NCI-H748 (cell line): Measurements from ENCODE around the gene PLCB3.

Source experiments
- DNase-seq: peaks from one replicate; lab custom pipeline; 2025; ENCODE audit not compliant: unreplicated experiment; lab: John Stamatoyannopoulos, UW

The PLCB3 gene

GRCh38 chr11:64285885-64286800 lies 34.8 kb downstream of the PLCB3 start:
- peak; percentile 30 for DNase-seq

DNA sequence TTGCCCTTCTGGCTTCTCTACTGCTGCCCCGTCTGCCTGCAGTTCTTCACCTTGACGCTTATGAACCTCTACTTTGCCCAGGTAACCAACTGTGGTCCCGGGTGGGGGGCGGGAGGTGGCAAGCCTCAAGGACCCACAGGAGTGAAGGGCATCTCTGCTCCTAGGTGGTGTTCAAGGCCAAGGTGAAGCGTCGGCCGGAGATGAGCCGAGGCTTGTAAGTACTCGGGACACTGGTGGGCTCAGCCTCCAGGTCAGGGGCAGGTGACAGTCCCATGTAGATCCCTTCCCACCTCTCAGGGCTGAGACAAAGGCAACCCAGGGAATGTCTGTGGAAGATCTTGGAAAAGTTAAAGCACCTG lies 35.5 kb downstream of the PLCB3 start:
- no peak for DNase-seq

DNA sequence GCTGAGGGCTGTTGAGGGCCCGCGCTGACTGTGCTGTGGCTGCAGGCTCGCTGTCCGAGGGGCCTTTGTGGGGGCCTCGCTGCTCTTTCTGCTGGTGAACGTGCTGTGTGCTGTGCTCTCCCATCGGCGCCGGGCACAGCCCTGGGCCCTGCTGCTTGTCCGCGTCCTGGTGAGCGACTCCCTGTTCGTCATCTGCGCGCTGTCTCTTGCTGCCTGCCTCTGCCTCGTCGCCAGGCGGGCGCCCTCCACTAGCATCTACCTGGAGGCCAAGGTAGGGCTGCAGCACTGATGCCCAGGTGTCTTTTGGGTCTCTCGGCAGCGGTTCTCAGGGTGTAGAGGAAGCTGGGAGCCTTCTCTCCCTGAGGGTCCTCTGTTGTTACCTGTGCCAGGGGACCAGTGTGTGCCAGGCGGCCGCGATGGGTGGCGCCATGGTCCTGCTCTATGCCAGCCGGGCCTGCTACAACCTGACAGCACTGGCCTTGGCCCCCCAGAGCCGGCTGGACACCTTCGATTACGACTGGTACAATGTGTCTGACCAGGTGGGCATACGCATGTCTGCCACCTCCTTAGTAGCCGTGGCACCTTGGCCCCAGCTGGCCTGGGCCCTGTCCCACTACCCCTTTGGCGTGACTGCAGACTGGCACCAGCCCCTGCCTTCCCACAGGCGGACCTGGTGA lies 36.5 kb downstream of the PLCB3 start:
- DNase-seq: no peak

GRCh38 chr11:64288353-64288750 lies 37.0 kb downstream of the PLCB3 start:
- DNase-seq: no peak

DNA sequence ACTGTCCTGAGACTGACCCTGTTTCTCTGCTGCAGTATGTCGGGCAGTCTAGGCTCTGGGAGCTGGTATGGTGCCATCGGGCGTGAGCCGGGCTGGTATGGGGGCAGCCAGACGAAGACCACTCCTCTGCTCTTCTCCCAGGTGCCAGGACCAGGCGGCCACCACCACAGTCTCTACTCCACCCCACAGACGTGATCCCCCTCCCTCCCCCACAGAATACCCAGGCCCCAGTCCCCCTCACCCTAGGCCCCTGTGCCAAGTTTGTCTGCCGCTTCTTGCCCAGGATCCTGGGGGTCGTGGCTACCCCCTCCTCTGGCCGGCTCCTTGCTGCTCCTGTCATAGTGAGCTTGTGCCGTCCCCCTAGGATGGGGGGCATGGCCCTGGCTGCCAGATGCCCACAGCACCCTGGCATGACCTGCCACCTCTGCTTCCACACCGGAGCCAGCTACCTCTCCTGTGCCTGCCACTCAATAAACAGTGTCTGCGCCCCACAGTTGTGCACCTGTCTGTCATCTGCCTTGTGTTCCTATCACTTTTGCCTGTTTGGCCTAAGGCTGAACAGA lies 37.8 kb downstream of the PLCB3 start:
- DNase-seq: no peak

DNA sequence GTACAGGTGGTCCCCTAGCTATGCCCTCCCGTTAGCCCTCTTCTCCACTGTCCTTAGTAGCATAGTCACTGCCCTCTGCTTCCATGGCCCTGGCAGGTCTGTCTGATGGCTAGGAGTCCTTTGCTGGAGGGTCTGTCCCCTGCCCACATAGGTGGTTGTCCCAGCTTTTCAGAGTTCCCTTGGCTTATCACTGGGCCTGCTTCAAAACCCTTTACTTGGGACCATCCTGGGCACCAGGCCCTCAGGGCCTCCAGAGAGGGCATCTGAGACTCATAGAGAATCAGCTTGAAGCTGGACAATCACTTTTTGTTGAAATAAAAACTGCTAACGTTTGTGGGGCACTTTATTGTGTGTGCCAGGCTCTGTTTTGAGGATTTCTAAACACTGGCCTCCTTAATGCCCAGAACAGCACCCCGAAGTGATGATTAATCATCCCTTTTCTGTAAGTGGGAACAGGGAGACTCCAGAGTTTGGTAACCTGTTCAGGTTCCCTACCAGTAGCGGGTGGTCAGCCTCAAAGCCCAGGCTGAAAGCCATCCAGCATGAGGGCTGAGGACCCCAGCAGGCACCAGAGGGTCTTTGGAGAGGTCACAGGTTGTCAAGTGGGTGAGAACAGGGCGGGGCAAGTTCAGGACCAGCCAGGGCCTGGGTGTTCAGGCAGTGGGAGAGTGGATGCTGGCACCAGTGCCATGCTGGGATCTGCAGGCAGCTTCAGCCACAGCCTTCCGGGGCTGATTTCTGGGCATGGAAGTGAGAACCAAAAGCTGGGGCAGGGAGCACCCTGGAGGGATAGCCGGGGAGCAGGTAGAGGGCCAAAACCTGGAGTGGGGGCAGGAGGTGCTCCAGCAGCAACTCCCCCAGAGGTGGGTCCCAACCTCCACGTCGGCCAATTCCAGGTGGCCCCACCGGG lies 39.3 kb downstream of the PLCB3 start:
- DNase-seq: no peak

DNA sequence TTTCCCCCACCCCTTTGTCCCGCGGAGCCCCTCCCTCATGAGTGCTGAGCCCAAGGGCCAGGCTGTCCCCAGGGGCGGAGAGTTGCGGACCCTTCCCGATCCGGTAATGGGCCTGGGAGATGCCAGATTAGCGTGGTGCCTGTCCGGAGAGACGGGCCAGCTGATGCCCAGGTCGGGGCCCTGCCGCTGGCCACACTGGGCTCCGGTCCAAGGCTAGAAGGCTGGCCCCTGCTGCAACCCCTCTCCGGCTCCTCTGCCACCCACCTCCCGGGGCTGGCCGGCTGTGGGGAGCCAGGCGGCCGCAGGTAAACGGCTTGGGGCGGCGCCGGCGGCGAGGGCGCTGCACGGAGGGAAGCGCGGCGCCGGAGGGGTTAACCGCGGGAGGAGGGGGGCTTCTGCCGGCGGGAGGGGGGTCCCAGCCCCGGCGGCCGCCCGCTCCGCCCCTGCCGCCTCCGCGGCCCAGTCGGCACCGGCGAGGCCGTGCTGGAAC lies 40.0 kb downstream of the PLCB3 start, which contains the start of gene KCNK4:
TSS of gene KCNK4 (plus strand) at position 41 of the 490 bp plus-strand sequence. CDS start 1,717 bp downstream, outside the sequence.
- no peak for DNase-seq

- no peak for DNase-seq
Observed at GRCh38 chr11:64291752-64292459, 40.6 kb downstream of the PLCB3 start.

- no peak for DNase-seq
Observed at GRCh38 chr11:64292460-64293254, 41.3 kb downstream of the PLCB3 start.

DNA sequence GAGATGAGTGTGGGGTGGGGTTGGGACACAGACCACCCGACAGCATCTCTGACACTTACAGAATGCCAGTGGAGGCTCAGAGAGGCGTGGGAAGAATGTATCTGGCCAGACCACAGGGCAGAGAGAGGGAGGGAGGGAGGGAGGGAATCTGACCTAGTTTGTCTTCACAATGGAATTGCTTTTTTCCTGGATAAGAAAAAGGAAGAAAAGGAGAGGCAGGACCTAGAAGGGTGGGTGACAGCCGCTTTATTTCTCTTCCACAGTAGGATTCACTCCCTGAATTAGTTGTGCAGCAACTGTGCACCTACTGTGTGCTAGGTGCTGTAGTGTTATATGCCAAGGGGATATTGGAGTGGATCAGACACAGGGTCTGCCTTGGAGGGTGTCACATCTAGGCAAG lies 43.4 kb downstream of the PLCB3 start:
- no peak for DNase-seq

DNA sequence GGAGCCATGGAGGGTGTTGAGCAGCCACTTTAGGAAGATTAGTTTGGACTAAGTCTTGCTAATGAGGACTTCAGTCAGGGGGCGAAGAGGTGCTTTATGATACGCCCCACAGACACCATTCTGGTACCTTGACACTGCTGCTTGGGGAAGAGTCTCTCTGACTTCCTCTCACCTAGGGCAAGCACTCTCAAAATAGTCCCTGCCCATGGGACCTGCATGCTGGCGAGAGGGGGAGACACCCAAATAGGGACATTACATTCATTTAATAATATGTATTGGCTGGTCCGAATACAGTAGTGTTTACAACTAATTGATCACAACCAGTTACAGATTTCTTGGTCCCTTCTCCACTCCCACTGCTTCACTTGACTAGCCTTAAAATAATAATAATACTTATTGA lies 44.4 kb downstream of the PLCB3 start:
- no peak for DNase-seq

- DNase-seq: no peak
Observed at GRCh38 chr11:64296236-64296635, 44.9 kb downstream of the PLCB3 start.

DNA sequence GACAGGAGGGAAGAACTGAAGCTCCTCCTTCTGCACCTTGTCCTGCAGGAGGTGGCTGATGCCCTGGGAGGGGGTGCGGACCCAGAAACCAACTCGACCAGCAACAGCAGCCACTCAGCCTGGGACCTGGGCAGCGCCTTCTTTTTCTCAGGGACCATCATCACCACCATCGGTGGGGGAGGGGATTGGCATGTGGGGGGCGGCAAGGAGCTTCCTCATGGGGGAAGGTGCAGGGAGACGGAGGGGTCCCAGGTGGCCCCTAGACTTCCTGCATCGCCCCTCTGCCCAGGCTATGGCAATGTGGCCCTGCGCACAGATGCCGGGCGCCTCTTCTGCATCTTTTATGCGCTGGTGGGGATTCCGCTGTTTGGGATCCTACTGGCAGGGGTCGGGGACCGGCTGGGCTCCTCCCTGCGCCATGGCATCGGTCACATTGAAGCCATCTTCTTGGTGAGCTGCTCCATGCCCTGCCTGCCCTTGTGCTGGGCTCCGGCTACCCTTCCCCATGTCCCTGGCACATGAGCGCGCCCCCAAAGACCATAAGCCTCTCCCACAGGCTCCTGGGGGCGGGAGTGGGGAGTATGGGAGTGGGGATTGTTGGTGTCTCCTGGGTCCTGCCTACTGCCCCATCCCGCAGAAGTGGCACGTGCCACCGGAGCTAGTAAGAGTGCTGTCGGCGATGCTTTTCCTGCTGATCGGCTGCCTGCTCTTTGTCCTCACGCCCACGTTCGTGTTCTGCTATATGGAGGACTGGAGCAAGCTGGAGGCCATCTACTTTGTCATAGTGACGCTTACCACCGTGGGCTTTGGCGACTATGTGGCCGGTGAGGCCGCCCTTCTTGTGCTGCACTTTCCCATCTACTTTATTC lies 45.7 kb downstream of the PLCB3 start:
- no peak for DNase-seq

DNA sequence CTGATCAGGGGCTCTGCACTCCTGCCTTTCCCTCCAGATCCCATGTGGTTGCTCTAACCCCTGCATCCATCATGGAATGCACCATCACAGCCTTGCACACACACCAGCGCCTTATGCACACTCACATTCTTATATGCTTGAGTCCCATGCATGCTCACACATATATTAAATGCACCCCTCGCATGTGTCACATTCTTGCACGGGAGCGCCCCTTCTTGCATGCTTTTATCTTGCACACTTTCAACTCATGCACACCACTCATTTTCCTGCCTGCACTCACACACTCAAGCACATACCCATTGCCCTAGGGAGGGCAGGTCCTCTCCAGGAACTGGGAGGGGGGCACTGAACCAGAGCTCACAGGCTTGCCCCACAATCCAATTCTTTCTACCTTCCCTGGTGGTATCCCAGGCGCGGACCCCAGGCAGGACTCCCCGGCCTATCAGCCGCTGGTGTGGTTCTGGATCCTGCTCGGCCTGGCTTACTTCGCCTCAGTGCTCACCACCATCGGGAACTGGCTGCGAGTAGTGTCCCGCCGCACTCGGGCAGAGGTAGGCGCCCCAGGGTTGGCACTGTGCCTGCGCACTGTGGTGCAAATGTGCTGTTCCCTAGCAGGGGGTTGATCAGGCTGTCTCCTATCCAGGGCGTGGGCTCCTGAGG lies 46.5 kb downstream of the PLCB3 start:
- DNase-seq: no peak

GRCh38 chr11:64298966-64299846 lies 47.9 kb downstream of the PLCB3 start:
- peak; percentile 42 for DNase-seq

DNA sequence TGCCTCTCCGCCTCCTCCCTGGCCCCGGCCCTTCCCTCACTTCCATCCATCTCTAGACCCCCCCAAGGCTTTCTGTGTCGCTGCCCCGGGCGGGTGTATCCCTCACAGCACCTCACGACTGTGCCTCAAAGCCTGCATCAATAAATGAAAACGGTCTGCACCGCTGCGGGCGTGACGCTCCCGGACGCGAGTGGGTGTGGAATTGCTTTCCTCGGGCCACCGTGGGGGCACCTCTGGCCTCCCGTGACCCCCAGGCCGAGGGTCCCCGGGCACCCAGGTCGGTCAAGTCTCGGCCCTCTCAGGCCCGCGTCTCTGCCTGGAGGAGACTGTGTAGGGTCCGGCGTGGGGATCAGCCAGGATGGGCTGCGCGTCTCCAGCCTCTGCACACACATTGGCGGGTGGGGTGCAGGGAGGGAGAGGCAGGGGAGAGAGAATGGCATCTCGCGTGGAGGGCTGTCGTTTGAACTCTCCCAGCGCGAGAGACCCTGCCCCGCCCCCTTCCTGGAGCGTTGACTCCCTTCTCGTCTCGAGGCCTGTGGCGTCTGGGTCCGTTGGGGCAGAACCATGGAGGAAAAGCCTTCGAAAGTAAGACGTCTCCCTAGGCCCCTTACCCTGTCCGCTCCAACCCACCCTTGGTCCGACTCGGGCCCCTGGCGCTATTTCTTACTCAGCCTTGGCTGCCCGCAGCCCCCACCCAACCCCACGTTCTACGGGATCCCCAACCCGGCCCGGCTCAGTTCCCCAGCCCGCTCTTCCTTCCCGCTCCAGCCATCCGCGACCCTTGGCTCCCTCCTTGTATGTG lies 48.7 kb downstream of the PLCB3 start, which contains the start of gene CATSPERZ:
TSS of gene CATSPERZ (plus strand) at position 512 of the 802 bp plus-strand sequence. CDS start at position 565, 53 bp downstream.
- DNase-seq: no peak
